Gastrocnemius medialis (tissue), 4 donors: ENCODE measurements around the gene PCDHGB4.

Experiments
- CTCF ChIP-seq, 5 experiments: fragments of 450-650 bp in 3 of 5; fragments of 200-600 bp in 2 of 5; sonication (generic) in 2 of 5; IDR thresholded peaks in 4 of 5; conservative IDR thresholded peaks in 1 of 5; 1 replicate in 4 of 5; 2 replicates in 1 of 5; pipeline ENCODE4 v1.5.1; 2016 to 2019; ENCODE audit warnings: antibody characterized with exemption in 5 of 5, mild to moderate bottlenecking in 3 of 5, moderate library complexity in 3 of 5
- POLR2A ChIP-seq, 2 donors: fragments of 450-650 bp; IDR thresholded peaks; one replicate each; pipeline ENCODE4 v1.6.1; 2017; ENCODE audit warnings: antibody characterized with exemption in 2 of 2, mild to moderate bottlenecking in 2 of 2, moderate library complexity in 2 of 2

- TF ChIP-seq CTCF (IDR thresholded peaks at IDR 0.05 in 4 of 5, conservative IDR thresholded peaks at IDR 0.05 in 1 of 5): no peak
- TF ChIP-seq POLR2A (IDR thresholded peaks at IDR 0.05): no peak
These were observed 43.5 kb upstream of the PCDHGB4 start for GRCh38 chr5:141343953-141344463.
